ENCODE results near the gene C1QTNF1.

Gene C1QTNF1

DNA sequence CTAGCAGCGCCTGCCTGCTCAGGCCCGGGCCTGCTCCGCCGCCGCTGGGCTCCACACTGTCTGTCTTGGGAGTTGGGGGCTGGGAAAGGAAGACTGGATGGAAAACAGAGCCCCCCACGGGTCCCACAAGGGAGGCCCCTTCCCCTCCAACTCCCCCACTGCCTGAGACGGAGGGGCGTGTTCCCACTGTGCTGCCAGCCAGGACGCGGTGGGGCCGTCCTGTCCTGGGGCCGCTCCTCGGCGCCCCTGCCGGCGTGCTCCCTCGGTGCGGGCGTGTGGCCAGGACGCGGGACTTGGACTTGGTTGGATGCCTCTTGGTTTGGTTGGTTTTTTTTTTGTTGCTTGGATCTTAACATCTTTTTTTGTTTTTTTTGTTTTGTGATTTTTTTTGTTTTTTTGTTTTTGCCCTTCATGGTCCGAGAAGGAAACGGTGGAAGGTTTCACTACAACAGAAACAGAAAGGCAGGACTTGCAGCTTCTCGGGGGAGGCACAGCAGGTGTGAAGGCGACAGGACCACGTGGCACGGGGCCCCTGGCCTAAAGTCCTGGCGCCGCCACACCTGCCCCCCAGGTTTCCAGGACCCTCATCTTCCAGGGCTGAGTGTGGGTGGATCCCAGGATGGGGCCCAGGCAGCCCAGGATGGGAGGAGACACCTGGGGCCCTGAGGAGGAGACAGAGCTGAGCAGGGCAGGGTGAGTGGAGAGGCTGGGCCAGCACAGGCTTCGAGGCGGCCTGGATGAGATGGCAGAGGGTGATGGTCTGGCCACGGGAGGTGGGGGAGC lies 66.7 kb downstream of the C1QTNF1 start:
- no peak for DNase-seq (ENCODE audit: low read depth, low spot score)

DNA sequence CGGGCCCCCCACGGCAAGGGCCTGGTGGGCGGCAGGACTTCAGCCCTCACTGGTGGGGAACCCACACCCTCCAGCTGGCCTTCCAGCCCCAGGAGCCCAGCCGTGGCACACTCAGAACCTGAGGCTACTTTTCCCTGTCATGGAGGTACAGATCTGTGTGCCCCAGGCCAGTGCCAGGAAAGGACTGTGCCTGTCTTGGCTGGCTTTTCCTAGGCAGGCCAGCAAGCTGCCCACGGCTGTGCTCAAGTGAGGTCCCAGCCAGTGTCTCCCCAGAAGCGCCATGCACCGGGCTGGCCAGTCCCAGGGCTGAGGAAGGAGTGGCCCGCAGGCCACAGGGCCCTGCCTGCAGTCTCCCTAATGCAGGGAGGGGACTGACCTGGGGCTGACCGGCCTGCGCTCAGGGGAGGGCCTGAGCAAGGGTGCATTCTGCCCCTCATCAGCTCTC lies 67.3 kb downstream of the C1QTNF1 start:
- DNase-seq (ENCODE audit: low read depth, low spot score), result no peak

DNA sequence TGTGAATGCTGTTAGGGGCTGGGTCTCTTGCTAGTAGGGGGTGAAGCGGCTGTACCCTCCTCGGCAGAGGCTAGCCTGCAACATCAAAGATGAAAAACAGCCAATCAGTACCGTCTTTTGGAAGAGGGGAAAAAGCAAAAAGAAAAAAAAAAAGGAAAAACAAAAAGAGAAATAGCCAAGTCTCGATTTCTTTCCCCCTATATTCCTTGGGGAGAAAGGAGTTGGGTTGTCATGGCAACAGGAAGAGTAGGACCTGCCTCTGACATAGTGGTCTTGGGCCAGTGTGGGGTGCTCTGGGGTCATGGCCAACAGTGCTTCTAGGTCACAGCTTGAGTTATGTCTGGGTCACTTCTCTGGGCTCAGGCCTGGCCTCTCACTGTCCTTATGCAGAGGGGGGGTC lies 68.6 kb downstream of the C1QTNF1 start:
- DNase-seq (ENCODE audit: low read depth, low spot score), result no peak

DNA sequence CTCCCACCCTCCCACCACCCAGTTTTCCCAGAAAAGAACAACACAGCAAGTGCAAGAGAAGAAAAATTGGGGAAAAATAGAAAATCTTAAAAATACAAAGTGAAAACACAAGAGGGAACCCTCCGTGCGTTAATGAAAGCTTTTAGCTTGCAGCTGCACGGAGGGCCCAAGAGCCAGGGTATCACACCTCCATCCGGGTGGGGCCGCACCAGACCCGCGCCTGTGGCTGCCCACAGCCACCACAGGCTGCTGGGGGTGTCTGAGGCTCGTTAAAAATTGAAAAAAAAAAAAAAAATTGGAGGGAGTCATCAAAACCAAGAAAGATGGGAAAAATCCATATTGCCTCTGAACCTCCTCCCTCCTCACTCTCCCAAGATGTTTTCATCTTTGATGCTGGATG lies 69.3 kb downstream of the C1QTNF1 start:
- no peak for DNase-seq (ENCODE audit: low read depth, low spot score)

DNA sequence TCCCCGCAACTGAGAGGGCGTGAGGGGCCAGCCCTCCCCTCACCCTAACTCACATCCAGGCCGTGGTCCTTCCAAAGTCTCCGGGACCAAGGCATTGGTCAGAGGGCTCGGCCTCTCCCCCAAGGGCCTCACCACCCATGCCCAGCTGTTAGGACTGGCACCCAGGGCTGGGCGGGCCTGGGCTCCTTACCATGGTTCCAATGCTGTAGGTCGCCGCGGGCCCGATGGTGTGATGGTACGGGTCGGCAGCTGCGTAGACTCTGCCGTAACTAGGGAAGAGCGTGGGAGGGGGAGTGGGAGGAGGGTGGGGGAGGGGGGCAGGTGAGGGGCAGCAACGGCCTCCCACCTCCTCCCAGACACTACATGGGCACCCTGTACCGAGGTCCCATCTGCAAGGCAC lies 70.3 kb downstream of the C1QTNF1 start:
- DNase-seq (ENCODE audit: low read depth, low spot score), result no peak

DNA sequence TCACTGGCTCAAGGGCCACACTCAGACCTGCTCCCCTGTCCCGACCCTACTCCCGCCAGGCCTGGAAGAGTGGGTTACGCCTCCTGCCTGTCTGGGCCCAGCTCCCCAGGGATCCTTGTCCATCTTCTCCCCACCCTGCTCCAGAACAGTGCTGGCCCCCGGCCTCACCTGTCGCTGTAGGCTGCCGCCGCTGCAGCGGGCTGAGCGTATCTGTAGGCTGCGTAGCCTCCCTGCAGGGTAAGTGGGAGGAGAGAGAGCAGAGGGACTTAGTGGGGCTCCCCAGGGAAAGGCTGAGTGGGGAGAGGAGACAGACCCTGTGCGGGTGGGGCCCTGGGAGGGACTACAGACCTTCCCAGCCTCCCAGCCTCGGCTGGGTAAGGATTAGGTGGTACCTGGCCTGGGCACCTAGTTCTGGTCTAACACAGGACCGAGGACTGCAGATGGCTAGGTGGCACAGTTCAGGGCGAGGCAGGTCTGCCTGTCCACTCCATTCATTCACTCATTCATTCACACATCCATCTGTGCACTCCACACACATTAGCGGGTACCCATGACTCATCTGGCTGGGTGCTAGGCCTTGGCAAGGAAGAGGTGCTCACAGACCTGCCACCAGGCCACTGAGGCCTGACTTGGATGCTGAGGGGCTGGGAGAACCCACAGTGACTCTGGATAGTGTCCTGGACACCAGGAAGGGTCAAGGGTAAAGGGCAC lies 71.5 kb downstream of the C1QTNF1 start:
- no peak for DNase-seq (ENCODE audit: low read depth, low spot score)

DNA sequence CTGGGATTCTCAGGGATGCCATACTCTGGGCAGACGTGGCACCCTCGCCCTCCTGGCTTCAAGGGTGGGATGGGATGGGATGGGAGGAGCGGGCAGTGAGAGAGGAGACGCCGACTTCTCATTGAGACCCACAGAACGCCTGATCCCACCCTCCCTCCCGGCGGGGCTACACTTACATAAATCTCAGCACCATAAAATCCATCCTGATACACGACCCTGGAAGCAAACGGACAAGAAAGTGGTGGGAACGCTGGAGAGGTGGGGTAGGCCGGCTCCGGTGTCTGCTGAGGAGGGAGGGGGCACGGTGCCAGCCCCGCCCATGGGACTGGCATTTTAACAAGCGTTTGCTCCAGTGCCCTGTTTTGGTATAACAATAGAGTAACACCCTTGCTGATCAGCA lies 72.5 kb downstream of the C1QTNF1 start:
- no peak for DNase-seq (ENCODE audit: low read depth, low spot score)

DNA sequence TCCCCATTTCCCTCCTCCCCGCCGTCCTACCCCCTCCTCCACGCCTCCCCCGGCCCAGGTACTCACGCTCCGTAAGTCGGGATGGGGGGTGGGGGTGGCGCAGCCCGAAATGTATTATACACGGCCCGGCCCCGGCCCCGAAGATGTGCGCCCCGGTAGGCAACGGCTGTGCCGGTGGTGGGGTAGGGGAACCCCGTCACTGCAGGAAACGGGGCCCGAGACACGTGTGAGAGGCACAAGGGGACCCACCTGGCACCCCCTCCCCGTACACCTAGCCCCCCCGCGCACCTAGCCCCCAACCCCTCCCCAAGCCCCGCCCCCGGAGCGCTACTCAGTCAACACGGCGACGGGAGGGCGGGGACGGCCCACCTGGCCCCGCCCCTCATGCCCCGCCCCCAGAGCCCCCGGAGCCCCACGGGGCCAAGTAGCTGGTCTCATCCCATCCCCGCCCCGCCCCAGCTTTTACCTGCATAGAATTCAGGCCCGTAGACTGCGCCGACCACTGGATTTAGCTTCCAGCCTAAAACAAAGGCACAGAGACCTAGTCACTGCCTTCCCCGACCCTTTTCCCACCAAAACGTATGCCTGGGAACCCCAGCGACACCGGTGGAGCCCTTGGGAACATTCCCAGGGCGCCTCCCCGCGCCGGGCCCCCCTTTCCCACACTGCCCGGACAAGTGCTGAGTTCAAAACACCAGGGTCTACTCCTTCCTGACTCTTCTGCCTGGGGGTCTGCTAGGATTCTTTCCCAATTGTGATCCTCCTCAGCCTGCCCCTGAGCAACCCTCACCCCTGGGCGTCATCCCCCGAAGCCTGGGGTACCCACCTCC lies 73.5 kb downstream of the C1QTNF1 start:
- no peak for DNase-seq (ENCODE audit: low read depth, low spot score)

DNA sequence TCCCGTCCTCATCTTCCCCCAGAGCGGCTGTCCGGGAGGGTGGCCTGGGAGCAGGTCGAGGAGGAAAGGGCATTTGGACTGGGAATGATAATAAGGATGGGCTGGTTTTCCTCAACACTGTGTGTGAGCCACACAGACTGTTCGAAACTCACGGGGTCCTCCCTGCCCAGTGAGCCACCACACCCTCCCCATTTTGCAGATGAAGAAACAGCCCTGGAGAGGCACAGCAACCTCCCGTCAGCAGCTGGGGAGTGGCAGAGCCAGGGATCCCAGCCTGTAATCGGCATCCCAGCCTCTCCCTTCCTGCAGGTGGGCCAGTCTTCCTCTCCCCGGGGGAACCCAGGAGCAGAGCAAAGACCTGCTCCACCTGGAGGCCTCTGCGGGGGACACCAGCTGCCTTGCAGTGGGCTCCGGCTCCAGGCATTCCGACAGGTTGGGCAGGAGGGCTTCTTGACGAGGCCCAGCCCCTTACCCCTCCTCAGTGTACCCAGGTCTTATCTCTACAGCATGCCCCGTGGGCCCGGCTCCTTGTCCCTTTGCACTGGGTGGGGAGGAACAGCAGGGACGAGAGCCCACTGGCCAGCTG lies 74.4 kb downstream of the C1QTNF1 start:
- no peak for DNase-seq (ENCODE audit: low read depth, low spot score)

All from astrocyte of the hippocampus (primary cell).